ENCODE measurements around the gene CPNE8.
"Not testable (repeated sequence)": the region's sequence is repeated elsewhere in the genome, so short reads cannot be mapped to it uniquely, and the experiment has no call there.

Gene CPNE8

DNA sequence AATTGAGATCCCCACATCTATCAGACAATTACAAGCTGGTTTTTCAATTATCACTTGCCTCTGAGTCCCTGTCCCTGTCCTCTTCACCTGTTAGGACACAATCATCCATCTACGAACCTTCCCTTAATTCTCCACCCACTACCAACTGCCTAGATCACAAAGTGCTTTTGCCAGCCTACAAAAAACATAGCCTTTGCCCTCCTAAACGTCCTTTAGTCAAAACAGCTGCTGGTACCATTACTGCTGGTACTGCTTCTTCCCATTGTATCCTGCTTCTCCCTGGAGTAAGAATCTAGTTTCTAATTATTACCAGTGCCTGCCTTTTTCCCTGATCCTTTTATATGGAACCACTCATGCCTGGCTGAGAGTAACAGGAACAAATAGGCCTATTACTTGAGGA, 82.1 kb downstream of the CPNE8 start:
- no peak for DNase-seq

DNA sequence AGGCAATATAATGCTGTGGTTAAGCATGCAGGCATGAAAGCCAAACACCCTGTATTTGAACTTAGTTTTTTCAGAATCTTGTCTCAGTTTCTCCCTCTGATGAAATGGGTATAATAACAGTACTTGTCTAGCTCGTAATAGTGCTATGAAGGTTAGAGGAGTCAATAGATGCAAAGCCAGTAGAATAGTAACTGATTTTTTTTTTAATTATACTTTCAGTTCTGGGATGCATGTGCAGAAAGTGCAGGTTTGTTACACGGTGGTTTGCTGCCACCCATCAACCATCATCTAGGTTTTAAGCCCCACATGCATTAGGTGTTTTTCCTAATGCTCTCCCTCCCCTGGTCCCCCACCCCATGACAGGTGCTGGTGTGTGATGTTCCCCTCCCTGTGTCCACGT, 87.4 kb downstream of the CPNE8 start:
- no peak for DNase-seq

DNA sequence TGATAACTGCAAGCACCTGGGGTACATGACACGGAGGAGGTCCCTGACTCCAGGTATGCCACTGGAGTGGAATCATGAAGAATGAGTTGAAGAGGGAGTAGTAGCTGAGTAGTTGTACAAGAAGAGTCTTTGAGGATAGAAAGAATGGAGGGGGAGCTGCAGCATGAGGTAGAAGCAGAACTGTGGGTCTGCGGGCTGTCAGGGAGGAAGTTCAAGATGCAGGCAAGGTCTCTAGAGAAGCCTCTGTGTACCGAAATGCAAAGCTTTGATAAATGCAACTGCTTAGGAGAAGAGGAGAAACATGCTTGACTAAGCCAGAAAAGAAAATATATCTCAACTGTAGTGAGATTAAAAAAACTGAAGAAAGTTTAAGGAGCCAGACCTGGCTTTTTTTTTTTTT, 91.5 kb downstream of the CPNE8 start:
- no peak for DNase-seq

DNA sequence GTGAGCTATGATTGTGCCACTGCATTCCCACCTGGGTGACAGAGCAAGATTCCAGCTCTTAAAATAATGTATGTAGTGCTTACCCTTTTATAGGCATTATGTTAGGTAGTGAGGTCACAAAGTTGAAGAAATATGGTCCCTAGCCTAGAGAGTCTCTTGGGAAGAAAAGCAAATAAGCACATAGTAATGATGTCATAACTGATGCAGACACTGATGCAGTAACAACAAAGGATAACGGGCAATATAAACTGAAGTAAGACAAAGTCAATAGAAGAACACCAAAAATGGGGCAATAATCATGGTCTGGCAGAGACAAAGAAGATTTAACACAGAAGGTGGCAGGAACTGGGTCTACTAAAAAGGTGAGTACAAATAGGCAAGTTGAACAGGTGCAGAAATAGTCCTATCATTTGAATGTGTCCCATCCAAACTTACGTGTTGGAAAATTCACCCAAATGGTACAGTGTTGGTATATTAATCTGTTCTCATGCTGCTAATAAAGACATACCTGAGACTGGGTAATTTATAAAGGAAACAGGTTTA, 93.5 kb downstream of the CPNE8 start:
- no peak for DNase-seq

DNA sequence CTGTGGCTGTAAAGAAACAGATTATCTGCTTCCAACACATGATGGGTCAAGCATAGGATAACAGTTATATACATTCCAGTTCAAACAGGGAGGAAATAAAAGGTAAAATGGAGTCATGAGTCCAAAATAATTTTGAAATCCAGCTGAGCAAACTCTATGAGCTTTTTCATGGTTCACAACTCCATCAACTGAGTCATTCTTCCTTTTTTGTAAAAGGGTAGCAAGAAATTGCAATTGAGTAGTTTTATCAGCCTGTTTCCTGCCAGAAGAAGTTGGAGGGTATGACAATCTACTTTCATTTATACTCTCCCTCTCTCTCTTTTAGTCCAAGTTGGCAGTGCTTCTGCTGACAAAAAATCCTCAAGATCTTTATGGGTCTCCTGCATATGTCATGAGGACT, 95.6 kb downstream of the CPNE8 start:
- DNase-seq: no peak

DNA sequence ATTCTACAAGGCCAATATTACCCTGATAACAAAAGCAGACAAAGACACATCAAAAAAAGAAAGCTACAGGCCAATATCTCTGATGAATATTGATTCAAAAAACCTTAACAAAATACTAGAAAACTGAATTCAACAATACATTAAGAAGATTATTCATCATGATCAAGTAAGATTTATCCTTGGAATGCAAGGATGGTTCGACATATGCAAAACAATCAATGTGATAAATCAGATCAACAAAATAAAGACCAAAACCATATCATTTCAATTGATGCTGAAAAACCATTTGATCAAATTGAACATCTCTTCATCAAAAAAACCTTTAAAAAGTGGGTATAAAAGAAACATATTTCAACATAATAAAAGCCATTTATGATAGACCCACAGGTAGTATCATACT, 117.3 kb downstream of the CPNE8 start:
- DNase-seq: no peak

DNA sequence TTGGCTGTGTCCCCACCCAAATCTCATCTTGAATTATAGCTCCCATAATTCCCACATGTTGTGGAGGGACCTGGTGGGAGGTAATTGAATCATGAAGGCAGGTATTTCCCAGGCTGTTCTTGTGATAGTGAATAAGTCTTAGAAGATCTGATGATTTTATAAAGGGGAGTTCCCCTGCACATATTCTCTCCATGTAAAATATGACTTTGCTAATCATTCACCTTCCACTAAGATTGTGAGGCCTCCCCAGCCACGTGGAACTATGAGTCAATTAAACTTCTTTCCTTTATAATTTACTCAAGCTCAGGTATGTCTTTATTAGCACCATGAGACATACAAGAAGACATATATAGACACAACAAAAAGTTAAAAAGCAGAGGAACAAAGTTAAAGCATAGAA, 120.0 kb downstream of the CPNE8 start:
- no peak for DNase-seq

DNA sequence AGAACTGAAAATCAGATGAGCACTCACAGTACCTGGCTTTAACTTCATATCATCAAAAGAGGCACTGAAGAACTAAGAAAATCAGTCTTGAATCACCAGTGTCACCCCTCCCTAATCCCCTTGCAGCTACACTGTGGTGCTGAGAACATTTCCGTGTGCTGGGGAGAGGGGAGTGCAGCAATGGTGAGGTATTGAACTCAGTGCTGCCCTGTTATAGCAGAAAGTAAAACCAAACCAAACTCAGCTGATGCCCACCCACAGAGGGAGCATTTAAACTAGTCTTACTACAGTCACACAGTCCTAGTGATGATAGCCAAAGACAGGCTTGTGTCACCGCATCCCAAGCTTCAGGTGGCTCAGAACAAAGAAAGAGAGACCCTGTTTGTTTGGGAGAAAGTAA, 122.1 kb downstream of the CPNE8 start:
- DNase-seq: no peak

DNA sequence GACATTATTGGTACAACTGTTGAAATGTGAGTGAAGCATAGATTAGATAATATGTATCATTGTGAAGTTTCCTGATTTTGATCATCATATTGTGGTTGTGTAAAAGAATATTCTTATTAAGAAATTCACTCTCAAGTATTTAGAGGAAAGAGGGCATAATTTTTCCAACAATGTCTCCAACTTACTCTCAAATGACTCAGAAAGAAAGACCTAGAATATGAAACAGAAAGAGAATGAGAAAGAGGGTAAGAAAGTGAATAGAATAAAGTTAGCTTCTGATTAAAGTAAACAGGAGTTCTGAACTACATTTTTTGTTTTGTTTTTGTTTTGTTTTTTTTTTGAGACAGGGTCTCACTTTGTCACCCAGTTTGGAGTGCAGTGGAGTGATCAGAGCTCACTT, 123.0 kb downstream of the CPNE8 start:
- no peak for DNase-seq

DNA sequence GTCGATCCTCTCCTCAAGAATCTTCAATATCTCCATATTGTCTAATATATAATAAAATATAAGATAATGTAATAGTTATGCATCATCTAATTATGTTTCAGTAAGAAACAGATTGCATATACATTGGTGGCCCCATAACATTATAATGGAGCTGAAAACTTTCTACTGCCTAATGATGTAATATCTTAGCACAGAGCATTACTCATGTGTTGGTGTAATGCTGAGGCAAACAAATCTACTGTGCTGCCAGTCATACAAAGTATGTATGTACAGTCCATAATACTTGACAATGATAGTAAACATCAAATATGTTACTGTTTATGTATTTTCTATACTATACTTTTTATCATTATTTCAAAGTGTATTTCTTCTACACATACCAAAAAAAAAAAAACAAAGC, 128.7 kb downstream of the CPNE8 start:
- no peak for DNase-seq

DNA sequence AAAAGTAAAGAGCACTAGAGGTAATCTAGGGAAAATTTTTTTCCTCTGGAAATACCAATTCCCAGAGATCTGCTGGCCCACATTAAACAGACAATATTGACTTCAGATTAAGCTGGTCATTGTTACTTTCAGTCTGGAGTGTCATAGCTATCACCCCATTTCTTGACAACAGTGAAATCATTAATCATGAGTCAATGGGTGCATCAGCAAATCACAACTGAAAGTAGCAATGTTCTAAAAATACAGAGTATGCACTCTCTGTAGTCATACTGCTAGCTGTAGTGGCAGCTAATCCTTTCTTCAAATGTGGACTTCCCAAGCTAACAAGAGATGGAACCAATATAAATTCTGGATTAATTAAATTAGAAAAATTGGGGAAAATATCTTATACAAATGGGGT, 129.9 kb downstream of the CPNE8 start:
- DNase-seq: no peak

DNA sequence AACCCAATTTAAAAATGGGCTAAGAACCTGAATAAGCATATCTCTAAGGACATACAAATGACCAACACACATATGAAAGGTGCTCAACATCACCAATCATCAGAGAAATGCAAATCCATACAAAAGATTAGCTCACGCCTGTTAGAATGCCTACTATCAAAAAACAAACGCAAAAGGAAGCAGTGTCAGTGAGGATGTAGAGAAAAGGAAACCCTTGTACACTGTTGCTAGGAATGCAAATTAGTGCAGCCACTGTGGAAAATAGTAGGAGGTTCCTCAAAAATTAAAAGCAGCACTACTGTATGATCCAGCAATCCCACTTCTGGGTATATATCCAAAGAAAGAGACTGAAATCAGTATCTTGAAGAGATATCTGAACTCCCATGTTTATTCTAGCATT, 133.0 kb downstream of the CPNE8 start:
- DNase-seq: no peak

DNA sequence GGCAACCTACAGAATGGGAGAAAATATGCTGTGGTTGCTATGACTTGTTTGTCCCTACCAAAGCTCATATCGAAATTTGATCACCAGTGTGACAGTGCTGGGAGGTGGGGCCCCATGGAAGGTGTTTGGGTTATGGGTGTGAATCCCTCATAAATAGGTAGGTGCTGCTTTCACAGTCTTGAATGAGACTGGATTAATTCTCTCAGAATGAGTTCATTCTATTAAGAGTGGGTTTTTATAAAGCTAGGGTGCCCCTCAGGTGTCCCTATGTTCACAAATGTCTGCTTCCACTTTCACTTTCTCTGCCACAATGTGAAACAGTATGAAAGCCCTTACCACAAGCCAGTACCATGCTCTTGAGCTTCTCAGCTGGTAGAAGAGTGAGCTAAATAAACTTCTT, 133.5 kb downstream of the CPNE8 start:
- DNase-seq: no peak

DNA sequence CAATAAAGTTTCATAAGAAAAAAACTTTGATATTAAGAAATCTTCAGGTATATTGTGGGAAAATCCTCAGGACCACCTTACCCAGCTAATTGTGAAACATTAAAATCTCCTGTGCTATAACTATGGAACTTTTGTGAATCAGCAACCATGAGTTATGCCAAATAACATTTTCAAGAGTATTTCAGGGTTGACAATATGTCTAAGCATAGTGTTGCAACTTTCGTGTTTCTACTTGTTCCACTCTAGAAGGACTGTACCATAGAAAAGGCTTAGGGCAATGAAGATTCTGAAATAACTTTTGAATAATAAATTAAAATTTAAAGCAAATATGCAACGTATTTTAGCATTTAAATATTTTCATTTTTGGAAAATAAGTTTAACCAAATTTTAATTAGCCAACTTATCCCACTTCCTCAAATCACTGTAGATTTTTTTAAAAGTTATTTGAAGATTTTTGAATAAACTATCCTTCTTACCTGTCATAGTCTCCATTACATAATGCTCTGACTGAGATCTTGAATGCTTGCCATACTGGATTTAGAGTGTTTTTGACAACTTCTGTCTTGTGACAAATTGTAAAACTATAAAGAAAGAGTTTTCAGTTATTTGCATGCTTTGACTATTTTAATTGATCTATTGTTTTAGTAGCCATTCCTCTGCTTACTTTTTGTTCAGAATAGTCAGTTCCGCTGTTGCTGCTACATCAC, 143.6 kb downstream of the CPNE8 start:
- DNase-seq: no peak

DNA sequence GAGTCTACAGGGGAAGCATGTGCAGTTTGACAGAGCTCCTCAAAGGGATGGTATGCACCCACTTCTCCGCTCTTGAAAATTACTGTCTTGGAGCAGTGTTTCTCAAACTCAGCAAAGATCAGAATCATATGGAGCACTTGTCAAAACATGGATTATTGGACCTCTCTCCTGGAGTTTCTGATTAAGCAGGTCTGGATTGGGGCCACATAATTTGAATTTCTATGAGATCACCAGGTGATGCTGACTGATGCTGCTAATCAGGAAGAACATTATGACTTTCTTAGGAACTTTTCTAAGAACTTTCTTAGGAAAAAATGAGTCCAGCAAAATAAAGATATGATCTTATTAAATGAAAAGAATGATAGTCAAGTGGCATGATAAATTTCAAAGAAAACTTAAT, 144.3 kb downstream of the CPNE8 start:
- no peak for DNase-seq

DNA sequence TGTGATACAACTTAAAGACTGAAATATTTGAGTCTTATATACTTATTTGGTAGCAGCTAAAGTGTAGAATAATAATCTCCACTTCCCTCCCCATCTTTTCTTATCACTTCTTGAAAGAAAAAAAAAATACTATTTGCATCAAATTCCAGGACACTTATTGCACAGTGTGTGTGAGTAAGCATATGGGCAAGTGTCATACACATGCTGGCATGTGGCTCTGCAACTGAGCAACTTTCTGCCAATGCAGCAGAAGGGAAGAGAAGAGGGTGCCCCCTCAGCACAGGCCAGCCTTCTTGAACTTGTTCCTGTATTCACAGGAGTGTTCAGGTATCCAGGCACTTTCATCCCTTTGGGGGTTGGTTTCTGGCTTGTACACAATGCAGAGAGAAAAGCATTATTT, 145.8 kb downstream of the CPNE8 start:
- DNase-seq: no peak

DNA sequence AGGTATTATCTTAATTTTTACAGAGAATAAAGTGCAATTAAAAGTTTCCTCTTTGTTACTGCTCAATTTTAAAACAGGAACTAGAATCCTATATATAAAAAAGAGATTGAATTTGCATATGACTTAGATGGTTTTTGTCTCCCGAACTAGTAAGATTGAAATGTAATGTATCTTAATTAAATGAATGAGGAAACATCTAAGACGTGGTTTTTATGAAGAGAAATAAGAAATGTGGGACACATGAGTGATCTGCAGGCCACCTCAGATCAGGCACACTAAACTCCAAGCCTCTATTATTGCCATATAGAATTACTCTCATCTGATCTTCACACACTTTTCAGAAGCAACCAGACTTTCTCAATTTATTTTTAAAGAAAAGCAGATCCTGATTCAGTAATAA, 158.6 kb downstream of the CPNE8 start:
- DNase-seq: no peak

DNA sequence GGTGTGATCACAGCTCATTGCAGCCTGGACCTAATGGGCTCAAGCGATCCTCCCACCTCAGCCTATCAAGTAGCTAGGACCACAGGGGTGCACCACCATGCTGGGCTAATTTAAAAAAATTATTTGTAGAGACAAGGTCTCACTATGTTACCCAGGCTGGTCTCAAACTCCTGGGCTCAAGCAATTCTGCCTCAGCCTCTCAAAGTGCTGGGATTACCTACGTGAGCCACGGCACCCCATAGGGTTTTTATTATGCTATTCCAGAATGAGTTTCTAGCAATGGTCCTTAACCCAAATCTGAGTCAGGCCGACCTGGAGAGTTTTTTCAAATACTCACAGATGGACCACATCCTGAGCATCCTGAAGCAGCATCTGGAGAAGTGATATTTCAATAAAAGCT, 159.8 kb downstream of the CPNE8 start:
- no peak for DNase-seq

DNA sequence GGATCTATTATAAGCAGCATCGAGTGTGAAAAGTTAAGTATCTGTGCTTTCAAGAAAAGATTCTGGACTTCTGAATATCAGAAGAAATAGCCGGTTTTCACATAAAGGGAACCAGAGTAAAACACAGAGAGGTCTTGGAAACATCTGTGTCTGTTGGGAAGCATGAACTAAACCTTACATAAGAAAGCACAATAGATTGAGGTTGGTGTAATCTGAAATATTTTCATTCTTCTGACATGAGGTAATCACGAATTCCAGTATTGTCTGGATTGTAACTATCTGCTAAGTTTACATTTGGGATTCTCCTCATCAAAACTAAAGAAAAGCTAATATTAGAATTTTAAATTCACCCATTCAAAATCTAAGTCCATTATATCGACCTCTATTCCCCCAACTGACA, 161.3 kb downstream of the CPNE8 start:
- no peak for DNase-seq

DNA sequence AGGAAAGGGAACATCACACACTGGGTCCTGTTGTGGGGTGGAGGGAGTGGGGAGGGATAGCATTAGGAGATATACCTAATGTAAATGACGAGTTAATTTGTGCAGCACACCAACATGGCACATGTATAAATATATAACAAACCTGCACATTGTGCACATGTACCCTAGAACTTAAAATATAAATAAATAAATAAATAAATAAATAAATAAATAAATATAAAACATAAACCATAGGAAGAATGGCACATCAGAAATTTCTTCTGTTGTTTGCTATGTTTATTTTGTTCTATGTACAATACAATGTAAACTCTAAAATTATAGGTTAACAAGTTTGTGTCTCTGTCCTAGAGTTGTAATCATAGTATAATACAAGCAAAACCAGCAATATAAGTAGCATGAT, 162.9 kb downstream of the CPNE8 start:
- not testable (repeated sequence) for DNase-seq

DNA sequence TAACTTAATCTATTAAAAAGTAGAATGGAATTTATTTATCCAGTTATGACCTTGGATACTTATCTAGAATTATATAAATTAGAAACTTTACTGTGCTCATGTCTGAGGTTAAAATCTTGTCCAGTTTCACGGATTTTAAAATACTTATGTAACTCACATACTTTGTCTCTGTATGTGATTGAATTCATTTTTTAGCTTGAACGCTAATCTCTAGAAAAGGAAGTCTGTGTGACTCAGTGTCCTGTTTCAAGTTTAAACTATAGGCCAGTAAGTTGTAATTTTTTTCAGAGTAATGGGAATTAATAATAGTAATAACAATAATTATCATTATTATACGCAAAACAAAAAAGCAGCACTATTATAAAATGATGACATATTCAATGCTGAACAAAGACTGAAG, 168.6 kb downstream of the CPNE8 start:
- DNase-seq: no peak

DNA sequence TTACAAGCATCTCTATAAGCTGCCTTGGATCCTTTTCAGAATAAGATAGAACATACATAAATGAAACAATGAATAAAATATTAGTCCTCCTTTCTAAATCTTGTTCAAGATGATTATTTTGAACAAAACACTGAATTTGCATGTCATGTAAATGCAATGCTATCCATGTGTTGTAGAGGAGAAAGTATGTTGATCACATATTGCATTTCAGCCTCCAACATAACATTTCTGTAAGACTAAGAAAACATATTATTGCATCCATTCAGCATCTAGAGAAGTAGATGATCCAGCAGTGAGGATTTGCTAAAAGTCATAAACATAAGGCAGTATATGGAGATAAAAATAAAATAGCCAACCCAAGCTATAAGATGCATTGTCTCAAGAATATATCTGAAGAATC, 172.6 kb downstream of the CPNE8 start:
- no peak for DNase-seq

DNA sequence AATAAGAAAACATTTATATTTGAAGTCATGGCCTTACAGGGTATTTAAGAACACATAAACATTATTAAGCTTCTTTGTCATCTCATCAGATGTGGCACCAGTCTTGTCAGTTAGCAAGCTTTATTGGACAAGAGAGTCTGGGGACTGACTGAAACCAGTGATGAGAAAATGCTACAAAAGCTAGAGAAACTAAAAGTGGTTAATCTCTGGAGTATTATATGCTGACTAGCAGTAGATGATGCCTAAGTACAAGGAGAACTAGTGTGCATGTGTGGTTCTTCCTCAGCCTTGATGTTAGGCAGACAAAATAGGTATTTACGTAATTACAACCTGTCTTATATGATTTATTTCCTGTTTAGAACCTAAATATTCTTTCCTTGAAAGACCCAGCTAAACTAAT, 176.5 kb downstream of the CPNE8 start:
- DNase-seq: no peak

DNA sequence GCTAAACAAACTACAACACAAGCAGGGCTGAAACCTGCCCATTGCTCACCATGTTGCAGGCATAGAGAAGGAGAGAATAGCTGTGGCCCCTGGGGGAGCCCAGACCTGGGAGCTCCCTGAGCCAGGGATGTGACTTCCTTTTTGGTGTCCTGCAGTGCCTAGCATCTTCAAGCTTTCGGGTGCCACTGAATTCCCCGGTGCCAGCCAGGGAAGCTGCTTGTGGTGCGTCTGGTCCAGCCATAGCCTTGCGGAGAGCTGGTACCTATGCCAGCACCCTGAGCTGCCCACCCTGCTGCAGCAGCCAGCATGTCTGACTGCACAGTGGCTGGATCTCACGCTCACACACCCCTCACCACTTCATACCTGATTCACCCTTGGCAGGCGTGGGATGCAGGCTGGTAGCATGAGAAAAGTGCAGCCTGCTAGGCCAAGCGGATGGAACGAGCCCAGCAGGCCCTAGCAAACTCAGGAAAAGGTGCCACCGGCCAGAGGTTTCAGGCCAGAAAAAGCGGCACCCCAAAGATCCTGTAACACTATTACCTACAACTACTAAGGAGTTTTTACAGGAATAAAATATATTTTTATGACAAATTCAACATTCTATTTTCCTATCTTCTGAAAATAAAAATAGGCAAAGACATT, 183.7 kb downstream of the CPNE8 start:
- DNase-seq: no peak

DNA sequence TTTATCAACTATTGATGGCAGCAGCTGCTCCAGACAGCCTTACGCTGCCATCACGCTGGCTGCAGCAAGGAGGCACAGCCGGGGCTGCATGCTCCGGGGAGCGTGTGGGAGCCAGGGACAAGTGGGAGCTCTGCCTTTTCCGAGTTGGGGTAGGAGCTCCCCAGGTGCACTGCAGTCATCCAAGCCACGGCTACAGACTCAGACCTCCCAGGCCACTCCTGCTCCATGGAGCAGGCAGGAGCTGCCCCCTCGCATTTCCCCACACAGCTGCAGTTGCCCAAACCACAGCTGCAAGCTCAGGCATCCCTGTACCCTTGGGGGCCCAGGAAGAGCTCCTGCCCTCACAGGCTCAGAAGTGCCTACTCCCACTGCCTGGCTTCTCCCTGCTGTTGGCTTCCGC, 184.7 kb downstream of the CPNE8 start:
- DNase-seq: no peak
